GM13976 (cell line): ENCODE data around the gene FOXA2.

ENCODE experiments used
- DNase-seq: peaks from one replicate; pipeline ENCODE4 v3.0.0; 2012; ENCODE audit warnings: low spot score
- in situ Hi-C: fragments of 300-500 bp; cut with MboI; formaldehyde crosslinking; loops from one replicate; pipeline ENCODE4 v1.12.0; 2022; ENCODE audit warnings: low sequenced_read_pairs, mixed read lengths, inconsistent platforms; ENCODE audit not compliant: unreplicated experiment
- TF ChIP-seq, protein P1 (sequence below): IDR thresholded peaks from 2 replicates; pipeline ENCODE4 v1.5.1; 2012; ENCODE audit warnings: borderline replicate concordance, mild to moderate bottlenecking; ENCODE audit not compliant: insufficient read depth; ENCODE audit errors: extremely low read depth, missing control alignments, control extremely low read depth

Gene FOXA2

GRCh38 chr20:22585786-22586493, 1.6 kb upstream of the FOXA2 start:
- in situ Hi-C loops, result loop anchor here (10.0 kb wide), 1 partner anchor 251 kb away; no protein-coding TSS in a partner anchor
- TF ChIP-seq, protein P1, sequence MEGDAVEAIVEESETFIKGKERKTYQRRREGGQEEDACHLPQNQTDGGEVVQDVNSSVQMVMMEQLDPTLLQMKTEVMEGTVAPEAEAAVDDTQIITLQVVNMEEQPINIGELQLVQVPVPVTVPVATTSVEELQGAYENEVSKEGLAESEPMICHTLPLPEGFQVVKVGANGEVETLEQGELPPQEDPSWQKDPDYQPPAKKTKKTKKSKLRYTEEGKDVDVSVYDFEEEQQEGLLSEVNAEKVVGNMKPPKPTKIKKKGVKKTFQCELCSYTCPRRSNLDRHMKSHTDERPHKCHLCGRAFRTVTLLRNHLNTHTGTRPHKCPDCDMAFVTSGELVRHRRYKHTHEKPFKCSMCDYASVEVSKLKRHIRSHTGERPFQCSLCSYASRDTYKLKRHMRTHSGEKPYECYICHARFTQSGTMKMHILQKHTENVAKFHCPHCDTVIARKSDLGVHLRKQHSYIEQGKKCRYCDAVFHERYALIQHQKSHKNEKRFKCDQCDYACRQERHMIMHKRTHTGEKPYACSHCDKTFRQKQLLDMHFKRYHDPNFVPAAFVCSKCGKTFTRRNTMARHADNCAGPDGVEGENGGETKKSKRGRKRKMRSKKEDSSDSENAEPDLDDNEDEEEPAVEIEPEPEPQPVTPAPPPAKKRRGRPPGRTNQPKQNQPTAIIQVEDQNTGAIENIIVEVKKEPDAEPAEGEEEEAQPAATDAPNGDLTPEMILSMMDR, result no peak
- no peak for DNase-seq

- TF ChIP-seq, protein P1, result no peak
- DNase-seq, result no peak
- in situ Hi-C loops, result loop anchor here (10.0 kb wide), 1 partner anchor 250 kb away; no protein-coding TSS in a partner anchor
Measured at GRCh38 chr20:22584922-22585785, 782 bp upstream of the FOXA2 start.

- TF ChIP-seq, protein P1, result no peak
- in situ Hi-C loops, result loop anchor here (10.0 kb wide), 1 partner anchor 249 kb away; no protein-coding TSS in a partner anchor
- DNase-seq, result no peak
Measured at GRCh38 chr20:22583773-22584521, 425 bp downstream of the FOXA2 start.

DNA sequence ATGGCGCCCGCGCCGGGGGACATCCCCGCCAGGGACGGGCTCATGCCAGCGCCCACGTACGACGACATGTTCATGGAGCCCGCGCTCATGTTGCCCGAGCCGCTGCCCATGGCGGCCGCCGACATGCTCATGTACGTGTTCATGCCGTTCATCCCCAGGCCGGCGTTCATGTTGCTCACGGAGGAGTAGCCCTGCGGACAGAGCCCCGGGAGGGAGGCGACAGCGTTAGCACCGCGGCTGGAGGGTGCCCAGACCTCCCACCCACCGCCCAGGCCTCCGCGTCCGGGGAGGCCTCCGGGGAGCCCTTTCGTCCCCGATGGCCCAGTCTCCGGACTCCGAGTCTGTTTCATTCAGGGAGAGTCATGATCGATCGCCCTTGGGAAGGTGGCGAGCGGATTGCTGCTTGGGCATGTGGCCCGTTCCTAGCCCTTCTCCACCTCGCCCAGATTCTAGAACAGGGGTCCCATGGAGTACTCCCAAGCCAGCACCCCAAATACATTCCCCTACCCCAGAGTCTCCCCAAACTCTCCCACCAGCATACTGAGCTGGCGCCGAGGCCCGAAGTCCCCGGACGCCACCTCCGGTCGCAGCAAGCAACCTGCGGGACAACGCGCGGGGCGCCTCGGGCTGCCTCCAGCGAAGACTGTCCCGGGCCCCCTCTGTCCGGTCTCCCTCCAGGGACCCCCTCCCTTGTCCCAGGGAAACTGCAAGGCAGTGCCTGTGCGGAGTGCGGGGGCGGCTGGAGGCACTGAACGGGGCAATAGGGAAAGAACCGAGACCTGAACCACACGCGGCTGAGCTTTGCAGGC, 1.2 kb downstream of the FOXA2 start:
- in situ Hi-C loops, result loop anchor here (10.0 kb wide), 1 partner anchor 248 kb away; no protein-coding TSS in a partner anchor
- TF ChIP-seq, protein P1, result no peak
- DNase-seq, result no peak

- no peak for DNase-seq
- TF ChIP-seq, protein P1, result no peak
- in situ Hi-C loops, result loop anchor here (10.0 kb wide), 1 partner anchor 248 kb away; no protein-coding TSS in a partner anchor
Measured at GRCh38 chr20:22582386-22582963, 1.9 kb downstream of the FOXA2 start.
